NT2/D1 (cell line): ENCODE results near the gene SRSF7.

Experiments
- YY1 ChIP-seq: IDR thresholded peaks from 2 replicates; pipeline ENCODE4 v1.6.1; 2011; ENCODE audit not compliant: insufficient read length, insufficient read depth
- ZNF274 ChIP-seq: IDR thresholded peaks from 2 replicates; pipeline ENCODE4 v1.6.1; 2011; ENCODE audit warnings: mild to moderate bottlenecking, low read depth, low read length

DNA sequence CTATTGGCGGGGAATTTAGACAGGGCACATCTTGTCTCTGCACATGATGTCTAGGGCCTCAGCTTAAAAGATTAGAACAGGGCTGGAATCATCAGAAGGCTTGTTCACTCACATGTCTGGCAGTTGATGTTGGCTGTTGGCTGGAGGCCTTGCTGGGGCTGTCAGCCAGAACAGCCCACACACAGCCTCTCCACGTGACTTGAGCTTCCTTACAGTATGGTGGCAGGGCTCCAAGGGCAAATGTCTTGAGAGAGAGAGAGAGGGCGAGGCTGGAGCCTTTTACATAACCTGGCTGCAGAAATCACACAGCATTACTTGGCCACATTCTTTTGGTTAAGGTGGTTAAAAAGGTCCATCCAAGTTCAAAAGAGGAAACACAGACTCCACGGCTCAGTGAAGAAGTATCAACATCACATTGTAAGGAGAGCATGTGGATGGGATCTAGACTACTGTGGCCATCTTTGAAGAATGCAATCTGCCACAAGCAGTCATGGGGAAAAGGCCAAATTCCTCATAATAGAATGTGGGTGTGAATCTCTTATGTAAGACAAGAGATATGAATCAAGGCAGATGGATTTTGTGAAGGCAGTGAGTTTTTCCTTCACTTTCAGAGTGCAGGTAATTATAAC is 30.4 kb downstream of the SRSF7 start:
- no peak for TF ChIP-seq YY1
- no peak for TF ChIP-seq ZNF274
